Measurements from ENCODE around the gene MMP7.
A peak's percentile ranks its signal among the peaks of the same experiment; 100 is the strongest.
"Not testable (repeated sequence)": the region's sequence is repeated elsewhere in the genome, so short reads cannot be mapped to it uniquely, and the experiment has no call there.

The MMP7 gene

GRCh38 chr11:102522312-102523188 is 8.0 kb downstream of the MMP7 start:
- no peak overlapping the region for H3K4me3 ChIP-seq
- no peak overlapping the region for H3K9ac ChIP-seq
- peak overlapping the region; percentile 50 for H3K4me2 ChIP-seq
- no peaks in the 10 kb centered on the region for H3K9me3 ChIP-seq
- no peak for TF ChIP-seq Cebpa-rat (IDR thresholded peaks at IDR 0.05)
- H3K4me1 ChIP-seq, result peaks cover 10% of the 10 kb centered on the region
- H4K20me1 ChIP-seq, result no peaks in the 10 kb centered on the region
- no peak overlapping the region for H3K27ac ChIP-seq
- no peaks in the 10 kb centered on the region for H3K27me3 ChIP-seq
- H3K36me3 ChIP-seq, result no peaks in the 10 kb centered on the region

GRCh38 chr11:102521121-102521520 is 9.4 kb downstream of the MMP7 start:
- H3K27me3 ChIP-seq, result no peaks in the 10 kb centered on the region
- no peak overlapping the region for H3K4me2 ChIP-seq
- no peaks in the 10 kb centered on the region for H4K20me1 ChIP-seq
- peaks cover 10% of the 10 kb centered on the region for H3K4me1 ChIP-seq
- H3K9ac ChIP-seq, result no peak overlapping the region
- H3K36me3 ChIP-seq, result no peaks in the 10 kb centered on the region
- no peak for TF ChIP-seq Cebpa-rat (IDR thresholded peaks at IDR 0.05)
- H3K4me3 ChIP-seq, result no peak overlapping the region
- H3K27ac ChIP-seq, result no peak overlapping the region
- no peaks in the 10 kb centered on the region for H3K9me3 ChIP-seq

DNA sequence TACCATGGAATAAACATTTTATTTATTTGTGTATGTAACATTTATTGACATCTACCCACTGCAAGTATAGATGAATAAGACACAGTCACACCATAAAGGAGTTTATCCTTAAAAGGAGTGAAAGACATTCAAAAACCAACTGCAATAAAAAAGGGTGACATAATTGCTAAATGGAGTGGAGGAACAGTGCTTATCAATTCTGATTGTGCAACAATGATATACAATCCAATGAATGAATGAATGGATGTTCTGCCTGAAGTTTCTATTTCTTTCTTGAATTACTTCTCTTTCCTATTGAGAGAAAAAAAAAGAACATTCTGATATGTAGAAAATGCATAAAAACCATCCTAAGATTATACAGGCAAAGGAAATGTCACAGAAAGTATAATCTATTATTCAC is 10.0 kb downstream of the MMP7 start:
- Histone ChIP-seq H3K27me3 (no peaks in the 10 kb centered on the region), H3K9ac (no peak overlapping the region), H3K4me2 (no peak overlapping the region), H3K9me3 (no peaks in the 10 kb centered on the region), H3K4me1 (peaks cover 10% of the 10 kb centered on the region), H3K36me3 (no peaks in the 10 kb centered on the region), H3K4me3 (no peak overlapping the region), H3K27ac (no peak overlapping the region), H4K20me1 (no peaks in the 10 kb centered on the region)
- no peak for TF ChIP-seq Cebpa-rat (IDR thresholded peaks at IDR 0.05)

GRCh38 chr11:102518296-102519094 is 12.1 kb downstream of the MMP7 start:
- TF ChIP-seq Cebpa-rat (IDR thresholded peaks at IDR 0.05), result no peak
- H3K4me2 ChIP-seq, result no peak overlapping the region
- no peak overlapping the region for H3K27ac ChIP-seq
- no peaks in the 10 kb centered on the region for H4K20me1 ChIP-seq
- no peak overlapping the region for H3K4me3 ChIP-seq
- H3K9me3 ChIP-seq, result no peaks in the 10 kb centered on the region
- H3K27me3 ChIP-seq, result no peaks in the 10 kb centered on the region
- peaks cover 10% of the 10 kb centered on the region for H3K4me1 ChIP-seq
- no peaks in the 10 kb centered on the region for H3K36me3 ChIP-seq
- no peak overlapping the region for H3K9ac ChIP-seq

DNA sequence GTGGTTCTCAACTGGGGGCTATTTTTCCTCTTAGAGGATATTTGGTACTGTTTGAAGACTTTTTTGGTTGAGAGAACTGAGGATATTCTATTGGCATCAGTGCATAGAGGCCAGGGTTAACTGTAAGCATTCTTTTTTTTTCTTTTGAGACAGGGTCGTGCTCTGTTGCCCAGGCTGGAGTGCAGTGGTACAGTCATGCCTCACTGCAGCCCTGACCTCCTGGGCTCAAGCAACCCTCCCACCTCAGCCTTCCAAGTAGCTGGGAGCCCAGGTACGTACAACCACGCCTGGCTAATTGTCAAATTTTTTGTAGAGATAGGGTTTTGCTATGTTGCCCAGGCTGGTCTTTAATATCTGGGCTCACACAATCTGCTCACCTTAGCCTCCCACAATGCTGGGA is 12.9 kb downstream of the MMP7 start:
- TF ChIP-seq Cebpa-rat (IDR thresholded peaks at IDR 0.05), result no peak
- Histone ChIP-seq H3K4me2 (no peak overlapping the region), H3K36me3 (no peaks in the 10 kb centered on the region), H3K4me3 (no peak overlapping the region), H3K4me1 (peaks cover 6% of the 10 kb centered on the region), H3K9me3 (no peaks in the 10 kb centered on the region), H3K27me3 (no peaks in the 10 kb centered on the region), H3K27ac (no peak overlapping the region), H4K20me1 (no peaks in the 10 kb centered on the region), H3K9ac (no peak overlapping the region)

DNA sequence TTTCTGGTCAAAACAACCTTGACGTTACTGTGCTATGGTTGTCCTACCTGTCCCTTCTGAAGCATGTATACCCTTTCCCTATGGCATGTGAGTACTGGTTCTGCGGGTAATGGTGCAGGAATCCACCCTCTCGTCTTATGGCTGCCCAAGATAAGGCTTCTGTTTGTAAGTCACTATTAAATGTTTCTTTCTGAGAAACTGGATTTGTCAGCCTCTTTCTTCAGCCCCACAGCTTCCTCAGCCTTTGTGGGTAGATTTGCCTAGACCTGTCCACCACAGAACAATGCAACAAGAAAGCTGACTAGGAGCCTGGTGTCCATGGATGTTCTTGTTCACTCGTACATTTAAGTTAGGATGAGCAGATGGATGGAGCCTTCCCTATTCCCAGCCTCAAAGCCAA is 14.4 kb downstream of the MMP7 start:
- Histone ChIP-seq H3K4me1 (no peaks in the 10 kb centered on the region), H3K4me3 (no peak overlapping the region), H3K9ac (no peak overlapping the region), H3K9me3 (no peaks in the 10 kb centered on the region), H3K36me3 (no peaks in the 10 kb centered on the region), H3K4me2 (no peak overlapping the region), H3K27ac (no peak overlapping the region), H4K20me1 (no peaks in the 10 kb centered on the region), H3K27me3 (no peaks in the 10 kb centered on the region)
- TF ChIP-seq Cebpa-rat (IDR thresholded peaks at IDR 0.05), result no peak

DNA sequence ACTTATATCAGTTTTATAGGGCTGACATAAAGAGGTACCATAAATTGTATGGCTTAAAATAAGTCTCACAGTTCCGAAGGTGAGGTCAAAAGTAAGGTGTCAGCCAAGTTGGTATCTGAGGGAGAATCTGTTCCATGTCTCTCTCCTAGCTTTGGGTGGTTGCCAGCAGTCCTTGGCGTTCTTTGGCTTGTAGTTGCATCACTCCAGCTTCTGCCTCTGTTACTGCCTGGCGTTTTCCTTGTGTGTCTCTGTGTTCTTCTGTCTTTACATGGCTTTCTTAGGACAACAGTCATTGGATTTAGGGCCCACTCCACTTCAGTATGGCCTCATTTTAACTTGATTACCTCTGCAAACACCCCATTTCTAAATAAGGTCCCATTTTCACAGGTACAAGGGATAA is 16.7 kb downstream of the MMP7 start:
- H3K36me3 ChIP-seq, result no peaks in the 10 kb centered on the region
- no peaks in the 10 kb centered on the region for H3K9me3 ChIP-seq
- H3K9ac ChIP-seq, result no peak overlapping the region
- peaks cover 12% of the 10 kb centered on the region for H3K4me1 ChIP-seq
- H3K4me2 ChIP-seq, result no peak overlapping the region
- no peak overlapping the region for H3K27ac ChIP-seq
- no peaks in the 10 kb centered on the region for H4K20me1 ChIP-seq
- no peak overlapping the region for H3K4me3 ChIP-seq
- no peaks in the 10 kb centered on the region for H3K27me3 ChIP-seq
- TF ChIP-seq Cebpa-rat (IDR thresholded peaks at IDR 0.05), result no peak

DNA sequence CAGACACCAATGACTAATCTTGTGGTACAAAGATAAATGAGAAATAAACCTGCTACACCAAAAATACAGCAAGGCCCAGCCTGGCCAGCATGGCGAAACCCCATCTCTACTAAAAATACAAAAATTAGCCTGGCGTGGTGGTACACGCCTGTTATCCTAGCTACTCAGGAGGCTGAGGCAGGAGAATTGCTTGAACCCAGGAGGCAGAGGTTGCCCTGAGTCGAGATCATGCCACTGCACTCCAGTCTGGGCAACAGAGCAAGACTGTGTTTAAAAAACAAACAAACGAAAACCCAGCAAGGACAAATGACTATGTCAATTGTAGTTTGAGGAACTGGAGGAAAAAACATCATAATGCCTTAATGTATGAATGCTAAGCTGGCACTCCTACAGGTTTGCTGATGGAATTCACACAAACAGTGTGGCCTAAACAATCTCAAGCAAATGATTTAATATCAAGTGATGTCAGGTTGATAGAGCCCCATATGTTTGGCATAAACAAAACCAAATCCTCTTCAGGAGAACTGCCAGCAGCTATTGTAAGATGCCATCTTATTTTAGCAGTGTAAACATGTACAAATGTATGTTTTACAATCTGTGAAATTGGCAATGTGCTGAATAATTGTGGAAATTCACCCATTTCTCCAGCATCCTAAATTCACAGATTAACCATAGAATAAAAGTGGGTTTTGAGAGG is 20.0 kb downstream of the MMP7 start:
- H3K9ac ChIP-seq, result no peak overlapping the region
- H3K27ac ChIP-seq, result no peak overlapping the region
- no peaks in the 10 kb centered on the region for H3K27me3 ChIP-seq
- H3K36me3 ChIP-seq, result no peaks in the 10 kb centered on the region
- H3K4me3 ChIP-seq, result no peak overlapping the region
- no peak overlapping the region for H3K4me2 ChIP-seq
- peaks cover 13% of the 10 kb centered on the region for H3K4me1 ChIP-seq
- no peaks in the 10 kb centered on the region for H4K20me1 ChIP-seq
- no peaks in the 10 kb centered on the region for H3K9me3 ChIP-seq
- no peak for TF ChIP-seq Cebpa-rat (IDR thresholded peaks at IDR 0.05)

DNA sequence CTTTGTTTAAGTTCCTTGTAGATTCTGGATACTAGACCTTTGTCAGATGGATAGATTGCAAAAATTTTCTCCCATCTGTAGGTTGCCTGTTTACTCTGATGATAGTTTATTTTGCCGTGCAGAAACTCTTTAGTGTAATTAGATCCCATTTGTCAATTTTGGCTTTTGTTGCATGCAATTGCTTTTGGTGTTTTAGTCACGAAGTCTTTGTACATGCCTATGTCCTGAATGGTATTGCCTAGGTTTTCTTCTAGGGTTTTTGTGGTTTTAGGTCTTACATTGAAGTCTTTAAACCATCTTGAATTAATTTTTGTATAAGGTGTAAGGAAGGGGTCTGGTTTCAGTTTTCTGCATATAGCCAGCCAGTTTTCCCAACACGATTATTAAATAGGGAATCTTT is 27.7 kb downstream of the MMP7 start:
- H3K36me3 ChIP-seq, H3K4me1 ChIP-seq, H3K9me3 ChIP-seq, H3K4me2 ChIP-seq, H3K27me3 ChIP-seq, H3K9ac ChIP-seq, H4K20me1 ChIP-seq, H3K27ac ChIP-seq, H3K4me3 ChIP-seq: not testable (repeated sequence)

DNA sequence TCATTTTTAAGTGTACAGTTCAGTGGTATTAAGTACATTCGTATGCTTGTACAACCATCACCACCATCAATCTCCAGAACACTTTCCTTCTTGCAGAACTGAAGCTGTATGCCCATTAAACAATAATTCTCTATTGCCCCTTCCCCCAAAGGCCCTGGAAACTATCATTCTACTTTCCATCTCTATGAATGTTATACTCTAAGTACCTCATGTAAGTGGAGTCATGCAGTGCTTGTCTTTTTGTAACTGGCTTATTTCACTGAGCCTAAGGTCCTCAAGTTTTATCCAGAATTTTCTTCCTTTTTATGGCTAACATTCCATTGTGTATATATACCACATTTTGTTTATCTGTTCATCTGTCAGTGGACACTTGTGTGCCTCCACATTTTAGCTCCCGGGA is 29.7 kb downstream of the MMP7 start:
- Histone ChIP-seq H3K9ac (no peak overlapping the region), H3K4me3 (no peak overlapping the region), H3K9me3 (no peaks in the 10 kb centered on the region), H4K20me1 (no peaks in the 10 kb centered on the region), H3K27ac (no peak overlapping the region), H3K4me1 (no peaks in the 10 kb centered on the region), H3K27me3 (no peaks in the 10 kb centered on the region), H3K36me3 (no peaks in the 10 kb centered on the region), H3K4me2 (no peak overlapping the region)
- TF ChIP-seq Cebpa-rat (IDR thresholded peaks at IDR 0.05), result no peak
